Bronchial epithelial cell (primary cell): Measurements from ENCODE around the gene ITM2C. TPM values are rescaled to one million over a fixed set of nuclear protein-coding genes. Genes with fewer than 3 reads are reported as not detected.

ENCODE experiments used
- DNase-seq: peaks from one replicate; pipeline ENCODE4 v3.0.0-alpha.2; 2010; ENCODE audit warnings: low read depth
- FAIRE-seq: peaks from 2 replicates; lab custom pipeline; 2011; peaks lifted over from hg19 to GRCh38; lab: Jason Lieb, UNC
- H3K27me3 ChIP-seq: 2 replicates; pipeline ENCODE4 v1.5.1; 2011; ENCODE audit warnings: low read length; ENCODE audit not compliant: control insufficient read depth, insufficient read depth
- H3K36me3 ChIP-seq: 2 replicates; pipeline ENCODE4 v1.5.1; 2011; ENCODE audit warnings: low read length; ENCODE audit not compliant: control insufficient read depth, insufficient read depth
- H3K4me3 ChIP-seq: 2 replicates; pipeline ENCODE4 v1.5.1; 2011; ENCODE audit warnings: mild to moderate bottlenecking, low read depth, low read length, control low read depth
- CTCF ChIP-seq: IDR thresholded peaks from 2 replicates; pipeline ENCODE4 v1.5.1; 2011; ENCODE audit warnings: mild to moderate bottlenecking, moderate library complexity, low read length, control low read depth, inconsistent platforms; ENCODE audit not compliant: insufficient read depth, severe bottlenecking
- total RNA-seq: library from RNA; depleted of rRNA; stranded (reverse); fragments of >200 nt; gene quantifications from 2 replicates; pipeline ENCODE4 v1.2.1, GENCODE V29; 2014

The ITM2C gene
- total RNA-seq, 1 donor from 2014 or later, result 20.3 TPM

- FAIRE-seq, result no peak
- Histone ChIP-seq H3K27me3 (no peaks in the 10 kb centered on the region), H3K36me3 (peaks cover 6% of the 10 kb centered on the region), H3K4me3 (no peak overlapping the region)
- DNase-seq, result no peak
- TF ChIP-seq CTCF, result no peak
These were observed 42.7 kb upstream of the ITM2C start for GRCh38 chr2:230821991-230822520.

GRCh38 chr2:230823264-230823964 is 41.3 kb upstream of the ITM2C start:
- FAIRE-seq, result no peak
- DNase-seq, result no peak

GRCh38 chr2:230824406-230824978 is 40.2 kb upstream of the ITM2C start:
- TF ChIP-seq CTCF, result peak; percentile 71
- Histone ChIP-seq H3K36me3 (no peaks in the 10 kb centered on the region), H3K4me3 (no peak overlapping the region), H3K27me3 (peaks cover 2% of the 10 kb centered on the region)
- DNase-seq (peak; percentile 70), FAIRE-seq (no peak)

More at GRCh38 chr2:230823264-230823964, 41.3 kb upstream of the ITM2C start:
- Histone ChIP-seq H3K4me3 (no peak overlapping the region), H3K27me3 (peaks cover 2% of the 10 kb centered on the region), H3K36me3 (peaks cover 4% of the 10 kb centered on the region)
- no peak for TF ChIP-seq CTCF

GRCh38 chr2:230825354-230825753 is 39.4 kb upstream of the ITM2C start:
- Histone ChIP-seq H3K4me3 (no peak overlapping the region), H3K36me3 (no peaks in the 10 kb centered on the region), H3K27me3 (peaks cover 2% of the 10 kb centered on the region)
- TF ChIP-seq CTCF, result no peak
- FAIRE-seq (no peak), DNase-seq (no peak)

- TF ChIP-seq CTCF, result no peak
- Histone ChIP-seq H3K36me3 (no peaks in the 10 kb centered on the region), H3K27me3 (peaks cover 2% of the 10 kb centered on the region), H3K4me3 (peak overlapping the region; percentile 23)
- DNase-seq, result no peak
- no peak for FAIRE-seq
These were observed 36.9 kb upstream of the ITM2C start for GRCh38 chr2:230827774-230828271.
